HG03460 (cell line): ENCODE measurements around the gene GATA5.
"Not testable (repeated sequence)": the region's sequence is repeated elsewhere in the genome, so short reads cannot be mapped to it uniquely, and the experiment has no call there.

Source experiments
- ATAC-seq: cut with Tn5 transposase; IDR thresholded peaks from one replicate; pipeline ENCODE4 v1.9.1; 2021; ENCODE audit not compliant: unreplicated experiment

The GATA5 gene

GRCh38 chr20:62433658-62434497 is 41.9 kb downstream of the GATA5 start:
- ATAC-seq: no peak

GRCh38 chr20:62430866-62431447 is 44.8 kb downstream of the GATA5 start:
- no peak for ATAC-seq

- no peak for ATAC-seq
These were observed 45.4 kb downstream of the GATA5 start for GRCh38 chr20:62430311-62430853.

GRCh38 chr20:62429455-62430310 is 46.1 kb downstream of the GATA5 start:
- no peak for ATAC-seq

GRCh38 chr20:62428396-62429295 is 47.1 kb downstream of the GATA5 start:
- no peak for ATAC-seq

- no peak for ATAC-seq
These were observed 47.8 kb downstream of the GATA5 start for GRCh38 chr20:62428002-62428372.

GRCh38 chr20:62427172-62428001 is 48.4 kb downstream of the GATA5 start, which contains the start of gene RBBP8NL:
RBBP8NL (minus strand) TSS chr20:62427539; CDS start chr20:62419647, 7,892 bp downstream.
- ATAC-seq: no peak

- no peak for ATAC-seq
These were observed 49.1 kb downstream of the GATA5 start for GRCh38 chr20:62426699-62427131.

GRCh38 chr20:62426059-62426348 is 49.8 kb downstream of the GATA5 start:
- ATAC-seq: not testable (repeated sequence)

- no peak for ATAC-seq
These were observed 50.3 kb downstream of the GATA5 start for GRCh38 chr20:62425281-62426058.

- ATAC-seq: no peak
These were observed 51.3 kb downstream of the GATA5 start for GRCh38 chr20:62424249-62425107.

- no peak for ATAC-seq
These were observed 52.5 kb downstream of the GATA5 start for GRCh38 chr20:62423326-62423706.

- ATAC-seq: no peak
These were observed 53.0 kb downstream of the GATA5 start for GRCh38 chr20:62422636-62423325.

GRCh38 chr20:62421716-62421990 is 54.1 kb downstream of the GATA5 start:
- ATAC-seq: no peak

- ATAC-seq: no peak
These were observed 54.7 kb downstream of the GATA5 start for GRCh38 chr20:62420846-62421715.

GRCh38 chr20:62419759-62420158 is 56.0 kb downstream of the GATA5 start:
- ATAC-seq: no peak
